DOHH2 (cell line): ENCODE measurements around the gene KRT15.

ENCODE experiments used
- H3F3A ChIP-seq: fragments of 200-600 bp; sonication (generic), shearing (Covaris generic); 2 replicates; pipeline ENCODE4 v1.6.0; 2016; ENCODE audit warnings: antibody characterized with exemption, mild to moderate bottlenecking; ENCODE audit not compliant: control insufficient read depth, insufficient read depth
- H3K27ac ChIP-seq: fragments of 200-600 bp; sonication (generic); 2 replicates; pipeline ENCODE4 v1.5.1; 2014; ENCODE audit warnings: low read depth, mild to moderate bottlenecking, low read length, moderate library complexity
- H3K27me3 ChIP-seq: fragments of 200-600 bp; sonication (generic); 2 replicates; pipeline ENCODE4 v1.6.1; 2014; ENCODE audit warnings: mild to moderate bottlenecking, low read length, mixed read lengths; ENCODE audit not compliant: control insufficient read depth
- H3K36me3 ChIP-seq: fragments of 200-600 bp; sonication (generic); 2 replicates; pipeline ENCODE4 v1.6.1; 2014; ENCODE audit warnings: mild to moderate bottlenecking, low read length, moderate library complexity, mixed read lengths; ENCODE audit not compliant: control insufficient read depth
- H3K4me1 ChIP-seq: fragments of 200-600 bp; sonication (generic); 2 replicates; pipeline ENCODE4 v1.6.1; 2014; ENCODE audit warnings: mild to moderate bottlenecking, low read length, mixed read lengths; ENCODE audit not compliant: control insufficient read depth
- H3K4me2 ChIP-seq: fragments of 200-600 bp; sonication (generic); 2 replicates; pipeline ENCODE4 v1.6.0; 2014; ENCODE audit warnings: mild to moderate bottlenecking, low read length, moderate library complexity
- H3K4me3 ChIP-seq: fragments of 200-600 bp; sonication (generic); 2 replicates; pipeline ENCODE4 v1.5.1; 2014; ENCODE audit warnings: mild to moderate bottlenecking, low read length, mixed read lengths
- H3K79me2 ChIP-seq: fragments of 200-600 bp; sonication (generic); 2 replicates; pipeline ENCODE4 v1.6.1; 2014; ENCODE audit warnings: mild to moderate bottlenecking, low read length, mixed read lengths; ENCODE audit not compliant: control insufficient read depth
- H3K9me2 ChIP-seq: fragments of 200-600 bp; sonication (generic); replicated peaks from 2 replicates; pipeline ENCODE4 v1.6.1; 2014; ENCODE audit warnings: mild to moderate bottlenecking, low read length, mixed read lengths; ENCODE audit not compliant: control insufficient read depth
- H3K9me3 ChIP-seq: fragments of 200-600 bp; sonication (generic); 2 replicates; pipeline ENCODE4 v1.6.1; 2014; ENCODE audit warnings: antibody characterized with exemption, low read length, mixed read lengths; ENCODE audit not compliant: control insufficient read depth, insufficient read depth
- H4K20me1 ChIP-seq: fragments of 200-600 bp; sonication (generic); 2 replicates; pipeline ENCODE4 v1.6.0; 2014; ENCODE audit warnings: low read depth, mild to moderate bottlenecking, antibody characterized with exemption, low read length, moderate library complexity; ENCODE audit not compliant: control insufficient read depth, insufficient read depth
- CTCF ChIP-seq: fragments of 200-600 bp; sonication (generic); IDR thresholded peaks from one replicate; pipeline ENCODE4 v1.5.1; 2014; ENCODE audit warnings: antibody characterized with exemption, mild to moderate bottlenecking, low read depth, low read length; ENCODE audit not compliant: poor library complexity, severe bottlenecking
- EZH2phosphoT487 ChIP-seq: fragments of 200-600 bp; sonication (generic); IDR thresholded peaks from 2 replicates; pipeline ENCODE4 v1.6.1; 2017; ENCODE audit warnings: borderline replicate concordance, mild to moderate bottlenecking, antibody characterized with exemption, low read length, moderate library complexity, mixed read lengths

Gene KRT15

GRCh38 chr17:41518789-41519449 lies at the start of gene KRT15:
Gene KRT15, minus strand, starts transcription at chr17:41518890. Its CDS starts 63 bp downstream, at chr17:41518827.
- no peak within 1 kb of the TSS for H3K27ac ChIP-seq
- H3K27me3 ChIP-seq: no peaks in the 10 kb centered on the region
- no peaks in the 10 kb centered on the region for H3K4me1 ChIP-seq
- no peaks in the 10 kb centered on the region for H3K36me3 ChIP-seq
- H4K20me1 ChIP-seq: no peaks in the 10 kb centered on the region
- no peak within 1 kb of the TSS for H3K4me2 ChIP-seq
- no peak for TF ChIP-seq CTCF
- H3K9me3 ChIP-seq: no peaks in the 10 kb centered on the region
- H3K9me2 ChIP-seq: no peaks in the 10 kb centered on the region
- H3F3A ChIP-seq: no peaks in the 10 kb centered on the region
- no peaks in the 10 kb centered on the region for H3K79me2 ChIP-seq
- H3K4me3 ChIP-seq: no peak within 1 kb of the TSS

DNA sequence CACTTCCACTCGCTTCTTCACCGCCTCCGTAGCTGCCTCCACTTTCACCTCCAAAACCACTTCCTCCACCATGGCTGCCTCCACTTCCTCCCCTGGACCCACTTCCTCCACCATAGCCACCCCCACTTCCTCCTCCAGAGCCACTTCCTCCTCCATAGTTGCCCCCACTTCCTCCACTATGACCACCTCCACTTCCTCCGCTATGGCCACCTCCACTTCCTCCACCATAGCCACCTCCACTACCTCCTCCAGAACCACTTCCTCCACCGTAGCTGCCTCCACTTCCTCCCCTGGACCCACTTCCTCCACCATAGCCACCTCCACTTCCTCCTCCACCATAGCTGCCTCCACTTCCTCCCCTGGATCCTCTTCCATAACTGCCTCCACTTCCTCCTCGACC lies 48.6 kb upstream of the KRT15 start:
- Histone ChIP-seq H3K36me3 (no peaks in the 10 kb centered on the region), H3K27ac (no peak overlapping the region), H3K4me2 (no peak overlapping the region), H3K27me3 (peaks cover 16% of the 10 kb centered on the region; the same call in 1 of the 2 replicates), H3K79me2 (no peaks in the 10 kb centered on the region), H3F3A (no peaks in the 10 kb centered on the region), H3K9me2 (no peaks in the 10 kb centered on the region), H4K20me1 (no peaks in the 10 kb centered on the region), H3K4me3 (no peak overlapping the region), H3K4me1 (peaks cover 5% of the 10 kb centered on the region; the same call in 1 of the 2 replicates), H3K9me3 (no peaks in the 10 kb centered on the region)
- TF ChIP-seq CTCF (no peak), EZH2phosphoT487 (no peak)

DNA sequence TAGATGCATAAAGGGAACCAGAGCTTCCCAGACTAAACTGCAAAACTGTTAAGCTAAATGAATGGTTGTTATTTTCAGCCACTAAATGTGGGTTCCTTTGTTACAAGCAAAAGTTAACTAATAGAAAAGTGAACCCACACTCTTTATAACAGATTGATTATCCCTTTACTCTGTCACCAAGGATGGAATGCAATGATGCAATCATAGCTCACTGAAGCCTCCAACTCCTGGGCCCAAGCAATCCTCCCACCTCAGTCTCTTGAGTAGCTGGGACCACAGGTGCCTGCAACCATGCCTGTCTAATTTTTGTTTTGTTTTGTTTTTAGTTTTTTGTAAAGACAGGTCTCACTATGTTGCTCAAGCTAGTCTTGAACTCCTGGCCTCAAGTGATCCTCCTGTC lies 46.6 kb upstream of the KRT15 start:
- Histone ChIP-seq H3K9me2 (no peaks in the 10 kb centered on the region), H3K27me3 (peaks cover 16% of the 10 kb centered on the region; the same call in 1 of the 2 replicates), H3K79me2 (no peaks in the 10 kb centered on the region), H3K4me3 (no peak overlapping the region), H3K27ac (no peak overlapping the region), H3F3A (no peaks in the 10 kb centered on the region), H3K4me1 (peaks cover 5% of the 10 kb centered on the region; the same call in 1 of the 2 replicates), H3K36me3 (no peaks in the 10 kb centered on the region), H3K9me3 (no peaks in the 10 kb centered on the region), H3K4me2 (no peak overlapping the region), H4K20me1 (no peaks in the 10 kb centered on the region)
- TF ChIP-seq EZH2phosphoT487 (no peak), CTCF (no peak)
